Measurements from ENCODE around the gene FUZ. TPM values are rescaled to one million over a fixed set of nuclear protein-coding genes. Genes with fewer than 3 reads are reported as not detected.

Gene FUZ
- total RNA-seq, 1 experiment from 2014 or later = 1.1 TPM

GRCh38 chr19:49771674-49772139, 41.4 kb downstream of the FUZ start:
- H2AFZ ChIP-seq (ENCODE audit: low read depth, low read length, poor library complexity, severe bottlenecking) = no peak overlapping the region
- RAD21 ChIA-PET (ENCODE audit: low non-redundant PET in 1 of 2, low total read pairs in 2 of 2, uncharacterized antibody in 2 of 2, unreplicated experiment in 2 of 2) = no interaction called here
- H3K36me3 ChIP-seq (ENCODE audit: control insufficient read depth in 1 of 2, insufficient read depth in 2 of 2, low read length in 2 of 2) = no peaks in the 10 kb centered on the region; a peak in 1 of 4 replicates
- H4K20me1 ChIP-seq (ENCODE audit: insufficient read depth) = no peaks in the 10 kb centered on the region
- no peak overlapping the region for H3K27ac ChIP-seq (ENCODE audit: low read depth, low read length)
- TF ChIP-seq CEBPB (IDR thresholded peaks at IDR 0.05; ENCODE audit: low read depth) = no peak
- TF ChIP-seq MAX (IDR thresholded peaks at IDR 0.05) = no peak
- no peak for TF ChIP-seq ZBTB33 (IDR thresholded peaks at IDR 0.05; ENCODE audit: extremely low read depth, insufficient replicate concordance, low read length)
- no peak for TF ChIP-seq CTCF (IDR thresholded peaks at IDR 0.05 in 2 of 3, conservative IDR thresholded peaks at IDR 0.05 in 1 of 3; ENCODE audit: borderline replicate concordance in 1 of 3, insufficient read depth in 1 of 3, low read depth in 2 of 3, low read length in 2 of 3)
- no peak for TF ChIP-seq EZH2phosphoT487 (IDR thresholded peaks at IDR 0.05; ENCODE audit: borderline replicate concordance)
- no peak for TF ChIP-seq SRF (IDR thresholded peaks at IDR 0.05; ENCODE audit: low read depth)
- TF ChIP-seq YY1 (IDR thresholded peaks at IDR 0.05; ENCODE audit: extremely low read depth, insufficient replicate concordance, low read depth, low read length) = no peak
- TF ChIP-seq ATF3 (IDR thresholded peaks at IDR 0.05) = no peak
- no peak for TF ChIP-seq CBX3 (IDR thresholded peaks at IDR 0.05; ENCODE audit: low read depth)
- TF ChIP-seq REST (IDR thresholded peaks at IDR 0.05; ENCODE audit: low read depth) = no peak
- no peak for TF ChIP-seq JUND (IDR thresholded peaks at IDR 0.05)
- TF ChIP-seq ZNF274 (IDR thresholded peaks at IDR 0.05; ENCODE audit: low read depth, low read length) = no peak
- TF ChIP-seq POLR2A (IDR thresholded peaks at IDR 0.05; ENCODE audit: borderline replicate concordance, extremely low read depth, insufficient read depth, insufficient read length) = no peak
- TF ChIP-seq SIN3A (IDR thresholded peaks at IDR 0.05; ENCODE audit: low read depth) = no peak
- no peak for TF ChIP-seq POLR2AphosphoS5 (IDR thresholded peaks at IDR 0.05; ENCODE audit: low read depth, low read length)
- no peak for TF ChIP-seq ELF1 (IDR thresholded peaks at IDR 0.05; ENCODE audit: borderline replicate concordance, low read depth)
- TF ChIP-seq TCF7L2 (IDR thresholded peaks at IDR 0.05; ENCODE audit: borderline replicate concordance, extremely low read depth, insufficient read depth, insufficient read length) = no peak
- TF ChIP-seq SP1 (IDR thresholded peaks at IDR 0.05; ENCODE audit: low read depth) = no peak
- TF ChIP-seq FOSL1 (IDR thresholded peaks at IDR 0.05; ENCODE audit: low read depth) = no peak
- no peak overlapping the region for H3K9ac ChIP-seq (ENCODE audit: low read length)
- H3K4me3 ChIP-seq (replicated peaks in 1 of 2; ENCODE audit: low read depth in 1 of 2, low read length in 2 of 2) = no peak overlapping the region
- peaks cover 38% of the 10 kb centered on the region for H3K79me2 ChIP-seq (ENCODE audit: insufficient read depth, low read length)
- no peaks in the 10 kb centered on the region for H3K9me2 ChIP-seq (ENCODE audit: insufficient read depth)
- POLR2A ChIA-PET = no interaction called here
- H3K27me3 ChIP-seq (ENCODE audit: insufficient read depth, low read length) = no peaks in the 10 kb centered on the region
- DNase-seq (ENCODE audit: low read depth, low spot score) = no peak
- intact Hi-C loops (cut with micrococcal nuclease) = no loop called here
- H3K9me3 ChIP-seq (ENCODE audit: control insufficient read depth in 1 of 2, insufficient read depth in 1 of 2, low read depth in 1 of 2, low read length in 2 of 2) = no peaks in the 10 kb centered on the region
- H3K4me2 ChIP-seq (ENCODE audit: low read length) = no peak overlapping the region
- ATAC-seq = no peak
- CTCF ChIA-PET = no interaction called here
- no TSS peak for BruUV-seq (replicated peaks)
- H3K4me1 ChIP-seq (ENCODE audit: control insufficient read depth in 1 of 2, insufficient read depth in 2 of 2, low read length in 2 of 2) = peaks cover 9 to 14% of the 10 kb centered on the region in 2 experiments

Measured in HCT116 (cell line).